HFFc6 (cell line): ENCODE measurements around the gene ARHGEF16. TPM values are rescaled to one million over a fixed set of nuclear protein-coding genes. Genes with fewer than 3 reads are reported as not detected.

Experiments used
- DNase-seq: peaks from one replicate; pipeline ENCODE4 v3.0.0-alpha.2; 2018
- H3K27ac Mint-ChIP-seq: 2 replicates; pipeline ENCODE4 v1.8.0; 2020; ENCODE audit warnings: mild to moderate bottlenecking, mixed read lengths
- H3K27me3 Mint-ChIP-seq: 2 replicates; pipeline ENCODE4 v1.8.0; 2021; ENCODE audit warnings: mild to moderate bottlenecking, moderate library complexity, mixed read lengths; ENCODE audit not compliant: insufficient read depth
- H3K36me3 Mint-ChIP-seq: 2 replicates; pipeline ENCODE4 v1.8.0; 2021; ENCODE audit warnings: low read depth, mixed read lengths
- H3K4me1 Mint-ChIP-seq: 2 replicates; pipeline ENCODE4 v1.8.0; 2020; ENCODE audit warnings: low read depth, mixed read lengths
- H3K4me3 Mint-ChIP-seq: 2 replicates; pipeline ENCODE4 v1.8.0; 2020; ENCODE audit warnings: mild to moderate bottlenecking, moderate library complexity, mixed read lengths
- H3K9me3 Mint-ChIP-seq: 2 replicates; pipeline ENCODE4 v1.8.0; 2020; ENCODE audit warnings: mild to moderate bottlenecking, mixed read lengths
- CTCF ChIP-seq: fragments of 200-600 bp; sonication (generic); IDR thresholded peaks from 2 replicates; pipeline ENCODE4 v1.5.0; 2021; ENCODE audit warnings: antibody characterized with exemption, mild to moderate bottlenecking
- total RNA-seq, 6 experiments: library from RNA; stranded (reverse); fragmentation: NEBNext Ultra II Directional; extraction: Animal tissue kit (Norgen Biotek cat#: 25700); gene quantifications; 2 replicates in 1 of 6; 3 replicates in 5 of 6; pipeline ENCODE4 v1.2.3, GENCODE V29; 2021

The ARHGEF16 gene
- total RNA-seq, 6 experiments from 2014 or later, result 0.08 to 0.18 (median 0.17) TPM; not detected in 3

- no peak for TF ChIP-seq CTCF
- H3K9me3 Mint-ChIP-seq, result peaks cover 6% of the 10 kb centered on the region; the same call in 1 of the 2 replicates
- H3K27ac Mint-ChIP-seq, result no peak overlapping the region
- no peak overlapping the region for H3K4me3 Mint-ChIP-seq
- no peak for DNase-seq
- no peaks in the 10 kb centered on the region for H3K4me1 Mint-ChIP-seq
- peaks cover 22% of the 10 kb centered on the region for H3K27me3 Mint-ChIP-seq
- H3K36me3 Mint-ChIP-seq, result no peaks in the 10 kb centered on the region
These were observed 21.4 kb upstream of the ARHGEF16 start for GRCh38 chr1:3433076-3433475.

- H3K36me3 Mint-ChIP-seq, result no peaks in the 10 kb centered on the region
- H3K4me1 Mint-ChIP-seq, result no peaks in the 10 kb centered on the region
- TF ChIP-seq CTCF, result no peak
- no peak for DNase-seq
- H3K9me3 Mint-ChIP-seq, result peaks cover 6% of the 10 kb centered on the region; the same call in 1 of the 2 replicates
- no peak overlapping the region for H3K4me3 Mint-ChIP-seq
- H3K27ac Mint-ChIP-seq, result no peak overlapping the region
- peaks cover 27% of the 10 kb centered on the region for H3K27me3 Mint-ChIP-seq
These were observed 20.7 kb upstream of the ARHGEF16 start for GRCh38 chr1:3433596-3434320.

- Mint-ChIP-seq H3K4me1 (no peaks in the 10 kb centered on the region), H3K36me3 (no peaks in the 10 kb centered on the region), H3K27me3 (peaks cover 27% of the 10 kb centered on the region), H3K27ac (no peak overlapping the region), H3K9me3 (peaks cover 6% of the 10 kb centered on the region; the same call in 1 of the 2 replicates), H3K4me3 (no peak overlapping the region)
- TF ChIP-seq CTCF, result no peak
- DNase-seq, result no peak
These were observed 19.9 kb upstream of the ARHGEF16 start for GRCh38 chr1:3434406-3435110.

- no peaks in the 10 kb centered on the region for H3K4me1 Mint-ChIP-seq
- H3K36me3 Mint-ChIP-seq, result no peaks in the 10 kb centered on the region
- no peak overlapping the region for H3K27ac Mint-ChIP-seq
- H3K4me3 Mint-ChIP-seq, result no peak overlapping the region
- TF ChIP-seq CTCF, result no peak
- H3K9me3 Mint-ChIP-seq, result peaks cover 6% of the 10 kb centered on the region; the same call in 1 of the 2 replicates
- DNase-seq, result no peak
- H3K27me3 Mint-ChIP-seq, result peaks cover 25% of the 10 kb centered on the region
These were observed 18.8 kb upstream of the ARHGEF16 start for GRCh38 chr1:3435666-3436065.

GRCh38 chr1:3436451-3436850, 18.0 kb upstream of the ARHGEF16 start:
- Mint-ChIP-seq H3K27ac (no peak overlapping the region), H3K4me1 (no peaks in the 10 kb centered on the region), H3K4me3 (no peak overlapping the region), H3K27me3 (peaks cover 31% of the 10 kb centered on the region), H3K9me3 (peaks cover 6% of the 10 kb centered on the region; the same call in 1 of the 2 replicates), H3K36me3 (no peaks in the 10 kb centered on the region)
- no peak for TF ChIP-seq CTCF
- DNase-seq, result no peak
